Breast epithelium (tissue), 3 donors: Measurements from ENCODE around the gene OMA1.

Experiments used
- CTCF ChIP-seq, 3 donors: fragments of 450-650 bp; IDR thresholded peaks; one replicate each; pipeline ENCODE4 v1.5.1; 2016 to 2017; ENCODE audit warnings: antibody characterized with exemption in 3 of 3, mild to moderate bottlenecking in 3 of 3, moderate library complexity in 3 of 3
- POLR2A ChIP-seq: fragments of 450-650 bp; IDR thresholded peaks from one replicate; pipeline ENCODE4 v1.6.1; 2016; ENCODE audit warnings: antibody characterized with exemption, mild to moderate bottlenecking, moderate library complexity
- POLR2AphosphoS5 ChIP-seq, 3 donors: sonication (generic); formaldehyde crosslinking; IDR thresholded peaks; one replicate each; pipeline ENCODE4 v1.6.1; 2017; ENCODE audit warnings: antibody characterized with exemption in 3 of 3

- TF ChIP-seq CTCF (IDR thresholded peaks at IDR 0.05) (no peak), POLR2A (no peak), POLR2AphosphoS5 (IDR thresholded peaks at IDR 0.05) (peak in 1 of 3 donors; percentile 24)
These were observed 29.2 kb upstream of the OMA1 start for GRCh38 chr1:58575551-58576324.
